ENCODE measurements around the gene RAB11FIP4. TPM values are rescaled to one million over a fixed set of nuclear protein-coding genes. Genes with fewer than 3 reads are reported as not detected.

Gene RAB11FIP4
- total and polyA plus RNA-seq, 2 of the 13 experiments (the other 11 are each of a cell fraction or from before 2014, with no cell fraction given), result 28.0 to 89.3 TPM

DNA sequence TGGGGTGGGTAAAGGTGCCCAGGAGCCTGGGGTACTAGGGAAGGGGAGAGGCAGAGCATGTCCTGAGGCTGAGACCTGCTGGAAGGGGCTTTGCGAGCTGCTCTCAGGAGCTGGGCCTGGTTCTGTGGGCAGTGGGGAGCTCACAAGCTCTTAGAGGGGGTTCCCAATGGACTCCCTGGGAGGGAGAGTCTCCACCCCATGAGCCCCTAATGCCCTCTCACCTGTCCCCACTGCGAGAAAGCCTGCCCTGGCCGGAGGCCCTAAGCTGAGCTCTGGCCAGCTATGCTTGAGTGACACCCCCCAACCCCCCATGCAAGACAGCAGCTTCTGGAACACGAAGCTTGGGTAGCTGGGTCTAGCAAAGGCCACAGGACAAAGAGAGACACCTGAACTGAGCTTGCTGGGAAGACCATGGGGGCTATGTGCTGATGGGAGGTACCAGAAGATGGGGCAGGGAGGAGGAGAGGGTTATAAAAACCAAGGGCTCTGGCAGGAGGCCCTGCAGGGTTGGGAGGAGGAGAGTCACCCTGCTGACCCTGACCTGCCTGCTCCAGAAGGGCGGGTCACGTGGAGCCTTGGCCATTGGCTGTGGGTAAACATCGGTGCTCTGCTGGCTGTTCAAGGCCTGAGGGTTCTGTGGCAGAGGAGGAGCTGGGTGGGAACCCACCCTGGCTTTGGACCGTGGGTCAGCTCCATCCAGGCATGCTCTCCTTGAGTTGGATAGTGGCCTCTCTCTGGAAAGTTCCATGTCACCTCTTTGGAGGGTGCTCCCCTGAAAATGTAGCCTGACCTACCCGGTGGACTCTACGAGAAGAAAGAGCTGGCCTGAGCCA, 106.7 kb downstream of the RAB11FIP4 start (continued):
- TF ChIP-seq GPN1 (CRISPR knock-in tag; IDR thresholded peaks at IDR 0.05; ENCODE audit: borderline replicate concordance) (no peak), NR2F1 (CRISPR knock-in tag; IDR thresholded peaks at IDR 0.05) (peak; percentile 69 to 90), PHF20 (CRISPR knock-in tag; IDR thresholded peaks at IDR 0.05) (no peak), AKAP8 (CRISPR knock-in tag; IDR thresholded peaks at IDR 0.05) (peak; percentile 72), ATF7-NPFF (CRISPR knock-in tag; IDR thresholded peaks at IDR 0.05; ENCODE audit: low read depth) (0 out of 2 replicates have a peak, but pooled peaks have one; percentile 22), SETDB1 (CRISPR knock-in tag; IDR thresholded peaks at IDR 0.05; ENCODE audit: borderline replicate concordance) (no peak), ZNF556 (CRISPR knock-in tag; IDR thresholded peaks at IDR 0.05; ENCODE audit: borderline replicate concordance) (no peak), ZNF7 (CRISPR knock-in tag; IDR thresholded peaks at IDR 0.05) (no peak), NAIF1 (CRISPR knock-in tag; IDR thresholded peaks at IDR 0.05; ENCODE audit: borderline replicate concordance) (0 out of 2 replicates have a peak, but pooled peaks have one; percentile 32), STAT5B (CRISPR knock-in tag; IDR thresholded peaks at IDR 0.05) (no peak), PAX8 (CRISPR knock-in tag; IDR thresholded peaks at IDR 0.05; ENCODE audit: borderline replicate concordance) (0 out of 2 replicates have a peak, but pooled peaks have one; percentile 34), ZBTB42 (CRISPR knock-in tag; IDR thresholded peaks at IDR 0.05) (0 out of 2 replicates have a peak, but pooled peaks have one; percentile 82)
- TF ChIP-seq, protein P1, sequence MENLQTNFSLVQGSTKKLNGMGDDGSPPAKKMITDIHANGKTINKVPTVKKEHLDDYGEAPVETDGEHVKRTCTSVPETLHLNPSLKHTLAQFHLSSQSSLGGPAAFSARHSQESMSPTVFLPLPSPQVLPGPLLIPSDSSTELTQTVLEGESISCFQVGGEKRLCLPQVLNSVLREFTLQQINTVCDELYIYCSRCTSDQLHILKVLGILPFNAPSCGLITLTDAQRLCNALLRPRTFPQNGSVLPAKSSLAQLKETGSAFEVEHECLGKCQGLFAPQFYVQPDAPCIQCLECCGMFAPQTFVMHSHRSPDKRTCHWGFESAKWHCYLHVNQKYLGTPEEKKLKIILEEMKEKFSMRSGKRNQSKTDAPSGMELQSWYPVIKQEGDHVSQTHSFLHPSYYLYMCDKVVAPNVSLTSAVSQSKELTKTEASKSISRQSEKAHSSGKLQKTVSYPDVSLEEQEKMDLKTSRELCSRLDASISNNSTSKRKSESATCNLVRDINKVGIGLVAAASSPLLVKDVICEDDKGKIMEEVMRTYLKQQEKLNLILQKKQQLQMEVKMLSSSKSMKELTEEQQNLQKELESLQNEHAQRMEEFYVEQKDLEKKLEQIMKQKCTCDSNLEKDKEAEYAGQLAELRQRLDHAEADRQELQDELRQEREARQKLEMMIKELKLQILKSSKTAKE (CRISPR knock-in tag; IDR thresholded peaks at IDR 0.05; ENCODE audit: borderline replicate concordance), result peak; percentile 64; the same call in 1 of the 2 replicates
- TF ChIP-seq, protein P2, sequence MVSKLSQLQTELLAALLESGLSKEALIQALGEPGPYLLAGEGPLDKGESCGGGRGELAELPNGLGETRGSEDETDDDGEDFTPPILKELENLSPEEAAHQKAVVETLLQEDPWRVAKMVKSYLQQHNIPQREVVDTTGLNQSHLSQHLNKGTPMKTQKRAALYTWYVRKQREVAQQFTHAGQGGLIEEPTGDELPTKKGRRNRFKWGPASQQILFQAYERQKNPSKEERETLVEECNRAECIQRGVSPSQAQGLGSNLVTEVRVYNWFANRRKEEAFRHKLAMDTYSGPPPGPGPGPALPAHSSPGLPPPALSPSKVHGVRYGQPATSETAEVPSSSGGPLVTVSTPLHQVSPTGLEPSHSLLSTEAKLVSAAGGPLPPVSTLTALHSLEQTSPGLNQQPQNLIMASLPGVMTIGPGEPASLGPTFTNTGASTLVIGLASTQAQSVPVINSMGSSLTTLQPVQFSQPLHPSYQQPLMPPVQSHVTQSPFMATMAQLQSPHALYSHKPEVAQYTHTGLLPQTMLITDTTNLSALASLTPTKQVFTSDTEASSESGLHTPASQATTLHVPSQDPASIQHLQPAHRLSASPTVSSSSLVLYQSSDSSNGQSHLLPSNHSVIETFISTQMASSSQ (IDR thresholded peaks at IDR 0.05; ENCODE audit: low read depth), result no peak
- TF ChIP-seq, protein P2 (CRISPR knock-in tag; IDR thresholded peaks at IDR 0.05; ENCODE audit: borderline replicate concordance), result 0 out of 2 replicates have a peak, but pooled peaks have one; percentile 37
- TF ChIP-seq, protein P3, sequence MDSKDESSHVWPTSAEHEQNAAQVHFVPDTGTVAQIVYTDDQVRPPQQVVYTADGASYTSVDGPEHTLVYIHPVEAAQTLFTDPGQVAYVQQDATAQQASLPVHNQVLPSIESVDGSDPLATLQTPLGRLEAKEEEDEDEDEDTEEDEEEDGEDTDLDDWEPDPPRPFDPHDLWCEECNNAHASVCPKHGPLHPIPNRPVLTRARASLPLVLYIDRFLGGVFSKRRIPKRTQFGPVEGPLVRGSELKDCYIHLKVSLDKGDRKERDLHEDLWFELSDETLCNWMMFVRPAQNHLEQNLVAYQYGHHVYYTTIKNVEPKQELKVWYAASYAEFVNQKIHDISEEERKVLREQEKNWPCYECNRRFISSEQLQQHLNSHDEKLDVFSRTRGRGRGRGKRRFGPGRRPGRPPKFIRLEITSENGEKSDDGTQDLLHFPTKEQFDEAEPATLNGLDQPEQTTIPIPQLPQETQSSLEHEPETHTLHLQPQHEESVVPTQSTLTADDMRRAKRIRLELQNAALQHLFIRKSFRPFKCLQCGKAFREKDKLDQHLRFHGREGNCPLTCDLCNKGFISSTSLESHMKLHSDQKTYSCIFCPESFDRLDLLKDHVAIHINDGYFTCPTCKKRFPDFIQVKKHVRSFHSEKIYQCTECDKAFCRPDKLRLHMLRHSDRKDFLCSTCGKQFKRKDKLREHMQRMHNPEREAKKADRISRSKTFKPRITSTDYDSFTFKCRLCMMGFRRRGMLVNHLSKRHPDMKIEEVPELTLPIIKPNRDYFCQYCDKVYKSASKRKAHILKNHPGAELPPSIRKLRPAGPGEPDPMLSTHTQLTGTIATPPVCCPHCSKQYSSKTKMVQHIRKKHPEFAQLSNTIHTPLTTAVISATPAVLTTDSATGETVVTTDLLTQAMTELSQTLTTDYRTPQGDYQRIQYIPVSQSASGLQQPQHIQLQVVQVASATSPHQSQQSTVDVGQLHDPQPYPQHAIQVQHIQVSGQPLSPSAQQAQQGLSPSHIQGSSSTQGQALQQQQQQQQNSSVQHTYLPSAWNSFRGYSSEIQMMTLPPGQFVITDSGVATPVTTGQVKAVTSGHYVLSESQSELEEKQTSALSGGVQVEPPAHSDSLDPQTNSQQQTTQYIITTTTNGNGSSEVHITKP (CRISPR knock-in tag; IDR thresholded peaks at IDR 0.05; ENCODE audit: low read depth), result peak; percentile 31; the same call in 1 of the 2 replicates
- TF ChIP-seq, protein P4, sequence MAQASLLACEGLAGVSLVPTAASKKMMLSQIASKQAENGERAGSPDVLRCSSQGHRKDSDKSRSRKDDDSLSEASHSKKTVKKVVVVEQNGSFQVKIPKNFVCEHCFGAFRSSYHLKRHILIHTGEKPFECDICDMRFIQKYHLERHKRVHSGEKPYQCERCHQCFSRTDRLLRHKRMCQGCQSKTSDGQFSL (CRISPR knock-in tag; IDR thresholded peaks at IDR 0.05), result no peak

Measured in HepG2 (cell line).